HepG2 (cell line): ENCODE results near the gene WDCP. TPM values are rescaled to one million over a fixed set of nuclear protein-coding genes. Genes with fewer than 3 reads are reported as not detected.
A peak's percentile ranks its signal among the peaks of the same experiment; 100 is the strongest.

Experiments used
- ETV6 ChIP-seq: sonication (generic); formaldehyde crosslinking; conservative IDR thresholded peaks from 2 replicates; pipeline ENCODE4 v1.4.0; 2020; ENCODE audit warnings: missing genetic modification reagents
- FOXA3 ChIP-seq: IDR thresholded peaks from 2 replicates; pipeline ENCODE4 v1.6.1; 2016; ENCODE audit warnings: missing genetic modification reagents, missing compliant biosample characterization
- GTF2F1 ChIP-seq: fragments of 150-350 bp; IDR thresholded peaks from 2 replicates; pipeline ENCODE4 v1.6.1; 2014; ENCODE audit warnings: low read length
- HOXA5 ChIP-seq: sonication (generic); formaldehyde crosslinking; IDR thresholded peaks from 2 replicates; pipeline ENCODE4 v1.4.0; 2020; ENCODE audit warnings: missing genetic modification reagents
- KAT2B ChIP-seq: fragments of 150-350 bp; IDR thresholded peaks from 2 replicates; pipeline ENCODE4 v1.6.1; 2014; ENCODE audit warnings: low read depth, low read length, borderline replicate concordance
- MYNN ChIP-seq: sonication (generic); formaldehyde crosslinking; IDR thresholded peaks from 2 replicates; pipeline ENCODE4 v1.4.0; 2020; ENCODE audit warnings: mild to moderate bottlenecking, low read depth, missing genetic modification reagents
- NR2F1 ChIP-seq, 2 experiments: fragments of 450-650 bp in 1 of 2; formaldehyde crosslinking in 1 of 2; IDR thresholded peaks; 2 replicates each; pipeline versions ENCODE4 v1.5.0 to v1.6.1; 2016 to 2020; ENCODE audit warnings: mild to moderate bottlenecking in 1 of 2, missing compliant biosample characterization in 1 of 2, missing genetic modification reagents in 1 of 2, moderate library complexity in 1 of 2
- PAX8 ChIP-seq: sonication (generic); formaldehyde crosslinking; IDR thresholded peaks from 2 replicates; pipeline ENCODE4 v1.8.0; 2022; ENCODE audit warnings: mild to moderate bottlenecking, missing genetic modification reagents, borderline replicate concordance
- PBX3 ChIP-seq: sonication (generic); formaldehyde crosslinking; IDR thresholded peaks from 2 replicates; pipeline ENCODE4 v1.8.1; 2023; ENCODE audit warnings: missing genetic modification reagents, inconsistent platforms, borderline replicate concordance
- POLR2AphosphoS2 ChIP-seq: IDR thresholded peaks from 2 replicates; pipeline ENCODE4 v1.6.1; 2011; ENCODE audit warnings: low read depth, low read length, improper control_type of control experiment
- SP4 ChIP-seq: sonication (generic); formaldehyde crosslinking; IDR thresholded peaks from 2 replicates; pipeline ENCODE4 v1.8.1; 2023; ENCODE audit warnings: mild to moderate bottlenecking, missing genetic modification reagents
- ZNF143 ChIP-seq: sonication (generic); formaldehyde crosslinking; IDR thresholded peaks from 2 replicates; pipeline ENCODE4 v1.4.0; 2020; ENCODE audit warnings: missing genetic modification reagents
- ZNF431 ChIP-seq: sonication (generic); formaldehyde crosslinking; IDR thresholded peaks from 2 replicates; pipeline ENCODE4 v1.9.0; 2022; ENCODE audit warnings: missing genetic modification reagents, low read depth, mild to moderate bottlenecking, borderline replicate concordance
- ZNF510 ChIP-seq: sonication (generic); formaldehyde crosslinking; IDR thresholded peaks from 2 replicates; pipeline ENCODE4 v1.4.0; 2020; ENCODE audit warnings: low read depth, mild to moderate bottlenecking, missing genetic modification reagents
- ZNF512B ChIP-seq: sonication (generic); formaldehyde crosslinking; IDR thresholded peaks from 2 replicates; pipeline ENCODE4 v1.5.1; 2020; ENCODE audit warnings: missing genetic modification reagents, mild to moderate bottlenecking, borderline replicate concordance
- ZNF652 ChIP-seq: IDR thresholded peaks from 2 replicates; pipeline ENCODE4 v1.6.1; 2016; ENCODE audit warnings: low read depth, borderline replicate concordance
- ZNF839 ChIP-seq: sonication (generic); formaldehyde crosslinking; IDR thresholded peaks from 2 replicates; pipeline ENCODE4 v1.4.0; 2020; ENCODE audit warnings: missing genetic modification reagents, mild to moderate bottlenecking, borderline replicate concordance
- ZSCAN30 ChIP-seq: sonication (generic); formaldehyde crosslinking; IDR thresholded peaks from 2 replicates; pipeline ENCODE4 v1.5.0; 2020; ENCODE audit warnings: mild to moderate bottlenecking, missing genetic modification reagents
- polyA plus RNA-seq, 8 experiments: library from polyadenylated mRNA; depleted of rRNA in 3 of 8; stranded (reverse) in 7 of 8; unstranded in 1 of 8; fragments of >200 nt; fragmentation: Illumina TruSeq in 4 of 8; extraction: Trizol in 4 of 8; gene quantifications; 2 replicates each; pipeline versions ENCODE4 v1.2.1 to v1.2.3, GENCODE V29; 2011 to 2016; ENCODE audit warnings: low read depth in 4 of 8, missing spikeins in 1 of 8, mixed read lengths in 1 of 8; ENCODE audit not compliant: insufficient read depth in 1 of 8
- total RNA-seq, 5 experiments: library from RNA; depleted of rRNA; stranded (reverse); fragments of >200 nt; fragmentation: Illumina TruSeq; extraction: Trizol; gene quantifications; 2 replicates each; pipeline ENCODE4 v1.2.3, GENCODE V29; 2016; ENCODE audit warnings: low read depth in 1 of 5
- TF ChIP-seq, protein P1 (sequence below): sonication (generic); formaldehyde crosslinking; IDR thresholded peaks from 2 replicates; pipeline ENCODE4 v1.8.1; 2023; ENCODE audit warnings: missing genetic modification reagents, mild to moderate bottlenecking, borderline replicate concordance
- TF ChIP-seq, protein P2 (sequence below): sonication (generic); formaldehyde crosslinking; conservative IDR thresholded peaks from 2 replicates; pipeline ENCODE4 v1.8.1; 2023; ENCODE audit warnings: missing genetic modification reagents
- TF ChIP-seq, protein P3 (sequence below): sonication (generic); formaldehyde crosslinking; IDR thresholded peaks from 2 replicates; pipeline ENCODE4 v1.9.0; 2021; ENCODE audit warnings: missing genetic modification reagents, borderline replicate concordance

The WDCP gene
- total and polyA plus RNA-seq, 2 of the 13 experiments (the other 11 are each of a cell fraction or from before 2014, with no cell fraction given): 17.4 to 22.6 TPM

- TF ChIP-seq, protein P1, sequence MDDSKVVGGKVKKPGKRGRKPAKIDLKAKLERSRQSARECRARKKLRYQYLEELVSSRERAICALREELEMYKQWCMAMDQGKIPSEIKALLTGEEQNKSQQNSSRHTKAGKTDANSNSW (CRISPR knock-in tag): no peak
- TF ChIP-seq ZNF839 (CRISPR knock-in tag) (no peak), ZSCAN30 (no peak), SP4 (CRISPR knock-in tag) (no peak), ZNF431 (no peak), ZNF652 (CRISPR knock-in tag) (no peak), KAT2B (no peak), HOXA5 (no peak; the same call in 1 of the 2 replicates), PAX8 (CRISPR knock-in tag) (no peak), ZNF143 (no peak), ETV6 (no peak), PBX3 (CRISPR knock-in tag) (no peak), MYNN (CRISPR knock-in tag) (no peak), GTF2F1 (no peak), FOXA3 (CRISPR knock-in tag) (0 out of 2 replicates have a peak, but pooled peaks have one; percentile 7), ZNF510 (no peak), ZNF512B (CRISPR knock-in tag) (no peak), NR2F1 (CRISPR knock-in tag; IDR thresholded peaks at IDR 0.05) (no peak), POLR2AphosphoS2 (no peak)
- TF ChIP-seq, protein P2, sequence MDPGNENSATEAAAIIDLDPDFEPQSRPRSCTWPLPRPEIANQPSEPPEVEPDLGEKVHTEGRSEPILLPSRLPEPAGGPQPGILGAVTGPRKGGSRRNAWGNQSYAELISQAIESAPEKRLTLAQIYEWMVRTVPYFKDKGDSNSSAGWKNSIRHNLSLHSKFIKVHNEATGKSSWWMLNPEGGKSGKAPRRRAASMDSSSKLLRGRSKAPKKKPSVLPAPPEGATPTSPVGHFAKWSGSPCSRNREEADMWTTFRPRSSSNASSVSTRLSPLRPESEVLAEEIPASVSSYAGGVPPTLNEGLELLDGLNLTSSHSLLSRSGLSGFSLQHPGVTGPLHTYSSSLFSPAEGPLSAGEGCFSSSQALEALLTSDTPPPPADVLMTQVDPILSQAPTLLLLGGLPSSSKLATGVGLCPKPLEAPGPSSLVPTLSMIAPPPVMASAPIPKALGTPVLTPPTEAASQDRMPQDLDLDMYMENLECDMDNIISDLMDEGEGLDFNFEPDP (CRISPR knock-in tag): no peak
- TF ChIP-seq, protein P3, sequence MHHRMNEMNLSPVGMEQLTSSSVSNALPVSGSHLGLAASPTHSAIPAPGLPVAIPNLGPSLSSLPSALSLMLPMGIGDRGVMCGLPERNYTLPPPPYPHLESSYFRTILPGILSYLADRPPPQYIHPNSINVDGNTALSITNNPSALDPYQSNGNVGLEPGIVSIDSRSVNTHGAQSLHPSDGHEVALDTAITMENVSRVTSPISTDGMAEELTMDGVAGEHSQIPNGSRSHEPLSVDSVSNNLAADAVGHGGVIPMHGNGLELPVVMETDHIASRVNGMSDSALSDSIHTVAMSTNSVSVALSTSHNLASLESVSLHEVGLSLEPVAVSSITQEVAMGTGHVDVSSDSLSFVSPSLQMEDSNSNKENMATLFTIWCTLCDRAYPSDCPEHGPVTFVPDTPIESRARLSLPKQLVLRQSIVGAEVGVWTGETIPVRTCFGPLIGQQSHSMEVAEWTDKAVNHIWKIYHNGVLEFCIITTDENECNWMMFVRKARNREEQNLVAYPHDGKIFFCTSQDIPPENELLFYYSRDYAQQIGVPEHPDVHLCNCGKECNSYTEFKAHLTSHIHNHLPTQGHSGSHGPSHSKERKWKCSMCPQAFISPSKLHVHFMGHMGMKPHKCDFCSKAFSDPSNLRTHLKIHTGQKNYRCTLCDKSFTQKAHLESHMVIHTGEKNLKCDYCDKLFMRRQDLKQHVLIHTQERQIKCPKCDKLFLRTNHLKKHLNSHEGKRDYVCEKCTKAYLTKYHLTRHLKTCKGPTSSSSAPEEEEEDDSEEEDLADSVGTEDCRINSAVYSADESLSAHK (CRISPR knock-in tag): no peak
Observed at GRCh38 chr2:24050041-24050979, 3.1 kb upstream of the WDCP start (continued).
